HG03280 (cell line): ENCODE results near the gene BLVRA.
A peak's percentile ranks its signal among the peaks of the same experiment; 100 is the strongest.
"Not testable (repeated sequence)": the region's sequence is repeated elsewhere in the genome, so short reads cannot be mapped to it uniquely, and the experiment has no call there.

ENCODE experiments used
- ATAC-seq: cut with Tn5 transposase; IDR thresholded peaks from one replicate; pipeline ENCODE4 v1.9.1; 2021; ENCODE audit warnings: mild to moderate bottlenecking, moderate library complexity; ENCODE audit not compliant: unreplicated experiment

The BLVRA gene

DNA sequence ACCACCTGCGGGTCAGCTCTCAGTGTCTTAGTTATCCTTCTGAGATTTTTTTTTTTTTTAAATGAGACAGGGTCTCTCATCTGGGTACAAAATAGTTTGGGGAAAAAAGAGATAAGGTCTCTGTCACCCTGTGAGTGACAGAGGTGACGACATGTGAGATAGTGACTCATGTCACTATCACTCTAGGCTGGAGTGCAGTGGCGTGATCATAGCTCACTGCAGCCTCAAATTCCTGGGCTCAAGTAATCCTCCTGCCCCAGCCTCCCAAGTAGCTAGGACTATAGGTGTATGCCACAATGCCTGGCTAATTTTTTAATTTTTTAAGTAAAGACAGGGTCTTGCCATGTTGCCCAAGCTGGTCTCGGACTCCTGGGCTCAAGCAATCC lies 10.4 kb downstream of the BLVRA start:
- no peak for ATAC-seq

GRCh38 chr7:43769281-43769680 lies 10.8 kb downstream of the BLVRA start:
- no peak for ATAC-seq

- ATAC-seq = no peak
Observed at GRCh38 chr7:43769791-43770465, 11.4 kb downstream of the BLVRA start.

DNA sequence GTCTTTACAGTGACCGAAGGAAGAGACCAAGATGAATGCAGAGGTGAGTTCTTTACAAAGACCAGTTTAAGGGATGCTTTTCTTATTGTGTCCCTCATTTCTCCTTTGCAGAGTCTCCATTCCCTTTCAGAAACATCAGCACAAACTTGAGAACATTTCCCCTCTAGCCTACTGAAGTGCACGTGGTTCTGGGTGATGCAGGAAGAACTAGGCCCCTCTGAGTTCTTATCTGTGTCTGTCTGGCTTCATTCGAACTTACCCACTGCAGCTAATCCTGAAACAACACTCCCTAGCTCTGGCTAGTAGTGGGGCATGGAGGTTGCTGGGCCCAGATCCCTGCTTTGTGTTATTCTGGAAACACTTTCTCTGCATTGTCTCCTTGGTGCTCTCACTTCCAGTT lies 12.6 kb downstream of the BLVRA start:
- no peak for ATAC-seq

- ATAC-seq = no peak
Observed at GRCh38 chr7:43771573-43771972, 13.1 kb downstream of the BLVRA start.

DNA sequence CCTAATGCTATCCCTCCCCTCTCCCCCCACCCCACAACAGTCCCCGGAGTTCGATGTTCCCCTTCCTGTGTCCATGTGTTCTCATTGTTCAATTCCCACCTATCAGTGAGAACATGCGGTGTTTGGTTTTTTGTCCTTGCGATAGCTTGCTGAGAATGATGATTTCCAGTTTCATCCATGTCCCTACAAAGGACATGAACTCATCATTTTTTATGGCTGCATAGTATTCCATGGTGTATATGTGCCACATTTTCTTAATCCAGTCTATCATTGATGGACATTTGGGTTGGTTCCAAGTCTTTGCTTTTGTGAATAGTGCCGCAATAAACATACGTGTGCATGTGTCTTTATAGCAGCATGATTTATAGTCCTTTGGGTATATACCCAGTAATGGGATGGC lies 14.8 kb downstream of the BLVRA start:
- ATAC-seq = not testable (repeated sequence)

DNA sequence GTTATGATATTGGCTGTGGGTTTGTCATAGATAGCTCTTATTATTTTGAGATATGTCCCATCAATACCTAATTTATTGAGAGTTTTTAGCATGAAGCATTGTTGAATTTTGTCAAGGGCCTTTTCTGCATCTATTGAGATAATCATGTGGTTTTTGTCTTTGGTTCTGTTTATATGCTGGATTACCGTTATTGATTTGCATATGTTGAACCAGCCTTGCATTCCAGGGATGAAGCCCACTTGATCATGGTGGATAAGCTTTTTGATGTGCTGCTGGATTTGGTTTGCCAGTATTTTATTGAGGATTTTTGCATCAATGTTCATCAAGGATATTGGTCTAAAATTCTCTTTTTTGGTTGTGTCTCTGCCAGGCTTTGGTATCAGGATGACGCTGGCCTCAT lies 16.8 kb downstream of the BLVRA start:
- not testable (repeated sequence) for ATAC-seq

DNA sequence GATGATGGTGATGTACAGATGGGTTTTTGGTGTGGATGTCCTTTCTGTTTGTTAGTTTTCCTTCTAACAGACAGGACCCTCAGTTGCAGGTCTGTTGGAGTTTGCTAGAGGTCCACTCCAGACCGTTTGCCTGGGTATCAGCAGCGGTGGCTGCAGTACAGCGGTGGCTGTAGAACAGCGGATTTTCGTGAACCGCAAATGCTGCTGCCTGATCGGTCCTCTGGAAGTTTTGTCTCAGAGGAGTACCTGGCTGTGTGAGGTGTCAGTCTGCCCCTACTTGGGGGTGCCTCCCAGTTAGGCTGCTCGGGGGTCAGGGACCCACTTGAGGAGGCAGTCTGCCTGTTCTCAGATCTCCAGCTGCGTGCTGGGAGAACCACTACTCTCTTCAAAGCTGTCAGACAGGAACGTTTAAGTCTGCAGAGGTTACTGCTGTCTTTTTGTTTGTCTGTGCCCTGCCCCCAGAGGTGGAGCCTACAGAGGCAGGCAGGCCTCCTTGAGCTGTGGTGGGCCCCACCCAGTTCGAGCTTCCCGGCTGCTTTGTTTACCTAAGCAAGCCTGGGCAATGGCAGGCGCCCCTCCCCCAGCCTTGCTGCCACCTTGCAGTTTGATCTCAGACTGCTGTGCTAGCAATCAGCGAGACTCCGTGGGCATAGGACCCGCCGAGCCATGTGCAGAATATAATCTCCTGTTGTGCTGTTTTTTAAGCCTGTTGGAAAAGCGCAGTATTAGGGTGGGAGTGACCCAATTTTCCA lies 20.0 kb downstream of the BLVRA start:
- not testable (repeated sequence) for ATAC-seq

GRCh38 chr7:43779045-43779812 lies 20.7 kb downstream of the BLVRA start:
- ATAC-seq = no peak

DNA sequence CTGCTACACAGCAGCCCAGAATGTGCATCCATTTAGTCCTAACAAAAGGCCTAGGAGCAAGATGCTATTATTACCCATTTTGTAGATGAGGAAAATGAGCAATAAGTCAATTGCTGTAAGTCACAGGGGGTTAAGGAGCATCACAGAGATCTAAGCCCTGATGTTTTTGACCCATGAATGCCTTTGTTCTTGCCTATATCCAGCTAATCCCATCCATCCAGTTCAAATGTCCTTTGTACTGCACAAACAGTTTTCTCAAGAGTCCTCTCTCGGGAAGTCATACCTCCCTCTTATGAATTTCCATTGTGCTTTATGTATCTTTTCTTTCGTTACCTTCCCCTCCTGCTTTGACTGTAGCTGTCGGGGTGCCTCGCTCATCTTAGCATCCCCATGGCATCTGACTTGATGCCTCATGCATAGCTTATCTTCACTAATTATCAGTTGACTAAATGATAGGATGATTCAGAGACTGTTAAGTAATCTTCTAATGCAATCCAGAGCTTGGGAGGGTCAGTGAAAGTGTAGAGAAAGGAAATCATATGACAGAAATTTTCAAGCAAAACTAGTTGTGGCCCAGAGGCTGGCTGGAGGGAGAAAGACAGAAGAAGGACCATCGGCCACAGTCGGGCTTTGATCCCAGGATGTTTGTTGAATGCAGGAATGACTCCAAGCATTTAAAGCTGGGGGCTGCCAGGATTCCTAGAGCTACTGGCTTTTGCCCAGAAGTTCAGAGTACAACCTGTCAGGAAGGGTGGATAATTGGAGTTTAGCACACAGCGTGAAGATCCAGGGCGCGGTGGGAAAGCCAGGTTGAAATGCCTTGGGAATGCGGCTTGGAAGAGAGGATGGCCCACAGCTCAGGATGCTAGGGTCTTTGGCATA lies 23.5 kb downstream of the BLVRA start:
- no peak for ATAC-seq

DNA sequence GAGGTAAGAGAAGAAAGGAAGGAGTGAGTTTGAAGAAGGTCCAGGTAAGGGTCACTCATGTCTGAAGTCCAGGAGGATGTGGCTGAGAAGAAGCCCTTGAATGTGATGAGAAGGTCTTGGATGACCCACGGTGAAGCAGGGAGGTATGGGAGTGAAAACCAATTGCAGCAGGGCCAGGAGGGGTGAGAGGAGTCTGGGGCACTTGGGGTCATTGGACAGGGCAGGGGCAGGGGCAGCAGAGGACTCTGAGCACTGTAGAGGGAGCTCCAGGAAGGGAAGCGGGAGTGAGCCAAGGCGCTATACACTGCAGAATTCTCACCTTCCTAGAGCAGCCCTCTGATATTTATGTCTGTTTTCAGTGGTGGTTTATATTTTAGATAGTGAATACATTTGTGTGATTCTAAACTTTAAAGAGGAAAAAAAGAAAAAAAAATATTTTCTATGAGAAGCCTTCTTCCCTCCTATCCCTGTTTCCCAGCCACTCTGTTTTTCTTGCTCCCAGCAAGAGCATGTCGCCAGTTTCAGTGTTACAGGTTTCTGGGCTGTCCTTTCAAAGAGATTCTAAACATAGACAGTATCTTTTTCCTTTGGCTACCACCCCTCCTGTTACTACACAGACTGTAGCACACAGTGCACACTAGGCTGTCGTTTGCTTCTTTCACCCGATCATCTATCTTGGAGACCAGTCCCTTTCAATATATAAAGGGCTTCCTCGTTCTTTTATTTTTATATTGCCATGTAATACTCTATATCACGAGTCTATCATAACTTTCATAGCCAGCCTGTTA lies 24.5 kb downstream of the BLVRA start:
- no peak for ATAC-seq

- peak; percentile 3 for ATAC-seq
Observed at GRCh38 chr7:43784030-43784584, 25.6 kb downstream of the BLVRA start.

- peak; percentile 75 for ATAC-seq
Observed at GRCh38 chr7:43784585-43785087, 26.2 kb downstream of the BLVRA start.

DNA sequence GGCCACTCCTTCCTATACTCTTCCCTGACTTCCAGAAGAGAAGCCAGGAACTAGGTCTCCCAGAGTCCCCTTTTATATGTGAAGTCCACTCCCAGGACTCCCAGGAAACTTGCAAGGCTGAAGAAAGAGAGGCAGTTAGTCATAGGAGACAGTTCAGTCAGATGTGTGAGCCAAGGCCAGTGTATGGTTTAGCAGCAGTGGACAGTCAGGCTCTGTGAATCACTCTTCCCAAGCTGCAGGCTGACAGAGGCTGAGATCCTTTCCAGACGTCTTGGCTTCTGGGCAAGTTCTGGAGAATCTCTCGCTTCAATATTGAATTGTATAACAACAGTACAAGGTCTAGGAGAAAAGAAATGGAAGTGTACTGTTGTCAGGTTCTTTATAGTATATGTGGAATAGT lies 26.9 kb downstream of the BLVRA start:
- no peak for ATAC-seq

DNA sequence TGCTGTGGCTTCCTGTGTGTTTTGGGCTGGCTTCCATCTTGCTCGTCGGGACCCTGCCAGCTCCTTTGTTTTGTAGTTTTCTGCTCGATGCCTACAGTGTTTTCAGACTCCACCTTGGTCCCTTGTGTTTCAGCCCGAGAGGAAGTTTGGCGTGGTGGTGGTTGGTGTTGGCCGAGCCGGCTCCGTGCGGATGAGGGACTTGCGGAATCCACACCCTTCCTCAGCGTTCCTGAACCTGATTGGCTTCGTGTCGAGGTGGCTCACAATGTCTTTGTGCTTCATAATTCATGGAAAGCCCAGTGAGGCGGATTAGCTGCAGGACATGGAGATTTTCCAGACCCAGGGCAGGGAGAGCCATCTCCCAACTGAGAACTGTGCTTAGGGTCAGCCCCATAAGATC lies 29.3 kb downstream of the BLVRA start:
- no peak for ATAC-seq

DNA sequence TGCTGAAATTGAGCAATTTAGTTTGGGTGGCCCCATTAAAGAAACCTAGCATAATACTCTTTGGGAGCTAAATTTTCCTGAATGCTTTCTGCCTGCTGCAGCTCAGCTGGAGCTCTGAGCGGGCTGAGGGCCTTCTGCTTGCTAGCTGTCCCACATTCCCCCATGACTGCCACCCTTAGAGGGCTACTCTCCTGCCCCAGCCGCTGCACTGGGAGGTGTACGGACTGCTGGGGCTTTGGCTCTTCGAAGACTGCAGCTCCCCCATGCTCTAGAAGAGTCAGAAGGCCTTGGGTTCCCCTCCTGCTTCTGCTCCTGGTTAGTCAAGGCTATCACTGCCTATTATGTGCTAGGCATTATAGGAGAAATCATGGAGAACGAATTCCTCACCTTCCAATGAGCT lies 31.5 kb downstream of the BLVRA start:
- ATAC-seq = no peak

- ATAC-seq = no peak
Observed at GRCh38 chr7:43790834-43791233, 32.4 kb downstream of the BLVRA start.

GRCh38 chr7:43791665-43792064 lies 33.2 kb downstream of the BLVRA start:
- ATAC-seq = no peak

DNA sequence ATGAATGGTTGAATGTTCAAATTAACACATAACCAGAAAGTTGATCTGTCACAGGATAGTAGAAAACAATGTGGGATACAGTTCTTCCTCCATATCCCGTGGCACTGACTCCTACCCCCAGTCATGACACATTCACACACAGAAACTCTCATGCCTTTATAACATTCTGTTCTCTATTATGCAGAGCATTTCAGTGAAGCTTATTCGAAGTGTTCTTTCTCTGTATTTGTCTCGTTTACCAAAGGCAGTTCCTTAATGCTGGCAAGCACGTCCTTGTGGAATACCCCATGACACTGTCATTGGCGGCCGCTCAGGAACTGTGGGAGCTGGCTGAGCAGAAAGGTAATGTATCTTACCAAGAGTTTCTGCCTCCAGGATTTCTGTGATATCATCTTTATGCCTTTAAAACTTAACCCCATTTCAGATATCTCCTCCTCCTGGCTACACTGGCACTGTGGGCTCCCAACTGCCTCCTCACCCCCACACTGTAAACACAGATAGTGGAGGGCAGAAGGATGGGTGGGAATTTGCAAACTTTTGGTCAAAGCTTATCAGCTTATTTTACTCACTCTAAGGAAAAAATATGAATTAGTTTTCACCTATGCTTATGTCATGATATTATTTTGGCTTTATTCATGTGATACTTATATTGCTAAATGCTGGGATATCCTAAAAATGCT lies 34.1 kb downstream of the BLVRA start:
- no peak for ATAC-seq
